Left lung (tissue), 10 donors: ENCODE results near the gene ZNF19. TPM values are rescaled to one million over a fixed set of nuclear protein-coding genes. Genes with fewer than 3 reads are reported as not detected.

Source experiments
- ATAC-seq: fragments of 200-7000 bp; cut with Tn5 transposase; one replicate; pipeline ENCODE4 v1.9.1; 2020; ENCODE audit warnings: moderate library complexity
- DNase-seq, 4 donors: peaks; one replicate each; pipeline ENCODE4 v3.0.0-alpha.2; 2013 to 2020
- H3K27ac ChIP-seq, 2 donors: fragments of 200-600 bp; sonication (generic) in 1 of 2; one replicate each; pipeline versions ENCODE4 v1.5.0 to v1.8.0; 2020 to 2021
- H3K27me3 ChIP-seq, 2 donors: fragments of 200-600 bp; sonication (generic) in 1 of 2; one replicate each; pipeline versions ENCODE4 v1.5.0 to v1.8.0; 2020 to 2021
- H3K36me3 ChIP-seq, 2 donors: fragments of 200-600 bp; sonication (generic) in 1 of 2; one replicate each; pipeline versions ENCODE4 v1.5.0 to v1.8.0; 2020 to 2021
- H3K4me1 ChIP-seq, 2 donors: fragments of 200-600 bp; one replicate each; pipeline ENCODE4 v1.8.0; 2021
- H3K4me3 ChIP-seq, 2 donors: fragments of 200-600 bp; sonication (generic) in 1 of 2; one replicate each; pipeline versions ENCODE4 v1.5.0 to v1.8.0; 2020 to 2021; ENCODE audit warnings: mild to moderate bottlenecking in 1 of 2
- H3K9me3 ChIP-seq, 2 donors: fragments of 200-600 bp; sonication (generic) in 1 of 2; one replicate each; pipeline versions ENCODE4 v1.5.0 to v1.8.0; 2020 to 2021
- intact Hi-C, 2 donors: fragments of 100-400 bp; cut with DNase I; formaldehyde crosslinking; loops; one replicate each; pipeline versions ENCODE4 v1.11.2 to v1.14.2; 2022
- polyA plus RNA-seq, 6 donors: library from polyadenylated mRNA; unstranded; fragments of 120-200 nt; gene quantifications; one replicate each; pipeline ENCODE4 v1.2.1, GENCODE V29; 2013; ENCODE audit not compliant: insufficient read length in 6 of 6
- total RNA-seq, 2 donors: library from RNA; stranded (reverse); fragmentation: NEBNext Ultra II Directional; extraction: Animal tissue kit (Norgen Biotek cat#: 25700); gene quantifications; one replicate each; pipeline ENCODE4 v1.2.1, GENCODE V29; 2021
- TF ChIP-seq, protein P1 (sequence below), 2 donors: fragments of 200-600 bp; sonication (generic) in 1 of 2; IDR thresholded peaks; one replicate each; pipeline versions ENCODE4 v1.5.0 to v1.8.0; 2021; ENCODE audit warnings: antibody characterized with exemption in 2 of 2
- donor health status: DM: no; HTN: yes; CAD: no.
- donor health status: DM: no; HTN: no; CAD: no.

The ZNF19 gene
- total and polyA plus RNA-seq, 8 donors: 6.9 to 13.9 (median 10.9) TPM

DNA sequence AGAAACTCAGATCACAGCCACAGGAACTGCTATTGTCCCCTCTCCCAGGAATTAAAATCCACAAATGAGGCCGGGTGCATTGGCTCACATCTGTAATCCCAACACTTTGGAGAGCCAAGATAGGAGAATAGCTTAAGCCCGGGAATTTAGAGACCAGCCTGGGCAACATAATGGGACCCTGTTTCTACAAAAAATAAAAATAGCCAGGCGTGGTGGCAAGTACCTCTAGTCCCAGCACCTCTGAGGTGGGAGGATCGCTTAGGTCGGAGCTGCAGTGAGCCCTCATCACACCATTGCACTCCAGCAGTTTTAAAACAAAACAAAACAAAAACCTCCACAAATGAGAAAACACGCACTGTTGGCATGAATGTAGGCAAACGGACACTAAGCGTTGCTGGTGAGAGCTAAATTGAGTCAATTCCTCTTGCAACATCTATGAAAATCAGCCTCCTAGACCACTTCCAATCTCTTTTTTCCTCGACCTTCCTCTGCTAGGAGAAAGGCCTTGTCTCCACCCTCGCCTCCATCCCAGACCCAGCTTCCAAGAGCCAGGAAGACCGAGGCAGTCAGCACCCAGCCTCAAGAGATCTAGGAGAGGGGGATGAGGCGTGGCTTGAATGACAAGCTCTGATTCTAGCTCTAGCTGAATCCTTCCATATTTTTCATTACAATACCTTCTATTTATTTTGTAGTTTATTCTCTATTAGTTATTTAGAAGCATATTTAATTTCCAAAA, 62.1 kb downstream of the ZNF19 start:
- intact Hi-C loops: no loop called here
- H3K27ac ChIP-seq: no peak overlapping the region
- ATAC-seq (no peak), DNase-seq (no peak)
- peaks cover 13 to 67% of the 10 kb centered on the region in 2 donors for H3K27me3 ChIP-seq
- H3K36me3 ChIP-seq: no peaks in the 10 kb centered on the region
- no peaks in the 10 kb centered on the region for H3K4me1 ChIP-seq
- TF ChIP-seq, protein P1, sequence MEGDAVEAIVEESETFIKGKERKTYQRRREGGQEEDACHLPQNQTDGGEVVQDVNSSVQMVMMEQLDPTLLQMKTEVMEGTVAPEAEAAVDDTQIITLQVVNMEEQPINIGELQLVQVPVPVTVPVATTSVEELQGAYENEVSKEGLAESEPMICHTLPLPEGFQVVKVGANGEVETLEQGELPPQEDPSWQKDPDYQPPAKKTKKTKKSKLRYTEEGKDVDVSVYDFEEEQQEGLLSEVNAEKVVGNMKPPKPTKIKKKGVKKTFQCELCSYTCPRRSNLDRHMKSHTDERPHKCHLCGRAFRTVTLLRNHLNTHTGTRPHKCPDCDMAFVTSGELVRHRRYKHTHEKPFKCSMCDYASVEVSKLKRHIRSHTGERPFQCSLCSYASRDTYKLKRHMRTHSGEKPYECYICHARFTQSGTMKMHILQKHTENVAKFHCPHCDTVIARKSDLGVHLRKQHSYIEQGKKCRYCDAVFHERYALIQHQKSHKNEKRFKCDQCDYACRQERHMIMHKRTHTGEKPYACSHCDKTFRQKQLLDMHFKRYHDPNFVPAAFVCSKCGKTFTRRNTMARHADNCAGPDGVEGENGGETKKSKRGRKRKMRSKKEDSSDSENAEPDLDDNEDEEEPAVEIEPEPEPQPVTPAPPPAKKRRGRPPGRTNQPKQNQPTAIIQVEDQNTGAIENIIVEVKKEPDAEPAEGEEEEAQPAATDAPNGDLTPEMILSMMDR (IDR thresholded peaks at IDR 0.05): no peak
- no peak overlapping the region for H3K4me3 ChIP-seq
- H3K9me3 ChIP-seq: no peaks in the 10 kb centered on the region

DNA sequence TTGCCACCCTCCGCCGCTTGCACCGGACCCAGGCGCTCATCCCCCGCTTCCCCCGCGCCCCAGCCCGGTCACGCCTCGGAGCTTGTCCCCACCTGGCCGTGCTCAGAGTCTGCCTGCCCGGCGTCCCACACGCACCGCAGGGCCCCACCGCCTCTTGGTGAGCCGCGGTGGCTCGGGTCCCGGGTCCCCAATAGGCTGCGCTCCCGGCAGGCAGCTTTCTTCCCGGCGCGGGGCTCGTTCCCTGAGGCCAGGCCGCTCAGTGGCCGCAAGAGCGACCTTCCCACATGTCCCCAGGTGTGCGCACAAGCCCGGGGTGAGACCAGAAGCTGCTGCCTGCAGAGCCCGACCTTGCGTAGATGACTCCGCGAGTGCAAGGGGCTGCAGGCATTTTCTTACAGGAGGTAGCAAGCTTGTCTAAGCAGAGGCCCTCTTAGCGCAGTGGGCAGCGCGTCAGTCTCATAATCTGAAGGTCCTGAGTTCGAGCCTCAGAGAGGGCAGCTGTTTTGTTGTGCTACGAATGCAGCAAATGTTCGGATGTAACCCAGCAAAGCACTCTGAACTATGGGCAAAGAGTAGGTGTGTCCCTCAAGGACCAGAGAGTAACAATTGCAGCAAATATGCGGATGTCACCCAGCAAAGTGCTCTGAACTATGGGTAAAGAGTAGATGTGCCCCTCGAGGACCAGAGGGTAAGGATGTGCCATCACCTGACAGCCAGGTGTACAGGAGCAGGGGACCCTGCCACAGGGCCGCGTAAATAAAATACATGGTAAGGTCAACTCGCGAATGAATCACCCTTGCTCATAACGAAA, 62.9 kb downstream of the ZNF19 start:
- intact Hi-C loops: no loop called here
- Histone ChIP-seq H3K4me1 (no peaks in the 10 kb centered on the region), H3K27me3 (peaks cover 13 to 69% of the 10 kb centered on the region in 2 donors), H3K9me3 (no peaks in the 10 kb centered on the region), H3K4me3 (no peak overlapping the region), H3K27ac (no peak overlapping the region), H3K36me3 (no peaks in the 10 kb centered on the region)
- peak in 3 of 4 donors; percentile 18 to 81 (median 52) for DNase-seq
- TF ChIP-seq, protein P1 (IDR thresholded peaks at IDR 0.05): no peak
- ATAC-seq: peak; percentile 69

DNA sequence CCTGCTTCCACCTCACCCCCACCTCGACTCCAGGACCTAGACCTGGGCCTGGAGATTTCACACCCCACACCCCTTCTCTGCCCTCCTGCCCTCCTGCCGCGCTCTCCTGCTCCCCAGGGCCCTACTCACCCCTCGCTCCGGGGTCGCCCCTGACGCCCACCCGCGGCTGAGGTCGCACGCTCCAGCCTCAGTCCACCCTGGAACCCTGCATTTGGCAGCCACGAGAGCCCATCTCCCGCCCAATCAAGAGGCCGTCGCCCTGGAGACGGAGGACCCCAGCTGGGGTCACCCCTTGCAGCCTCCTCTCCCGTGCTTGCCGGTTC, 63.4 kb downstream of the ZNF19 start:
- DNase-seq (no peak), ATAC-seq (no peak)
- Histone ChIP-seq H3K27me3 (peaks cover 13 to 69% of the 10 kb centered on the region in 2 donors), H3K9me3 (no peaks in the 10 kb centered on the region), H3K4me3 (no peak overlapping the region), H3K27ac (no peak overlapping the region), H3K36me3 (no peaks in the 10 kb centered on the region), H3K4me1 (no peaks in the 10 kb centered on the region)
- TF ChIP-seq, protein P1 (IDR thresholded peaks at IDR 0.05): no peak
- intact Hi-C loops: no loop called here

DNA sequence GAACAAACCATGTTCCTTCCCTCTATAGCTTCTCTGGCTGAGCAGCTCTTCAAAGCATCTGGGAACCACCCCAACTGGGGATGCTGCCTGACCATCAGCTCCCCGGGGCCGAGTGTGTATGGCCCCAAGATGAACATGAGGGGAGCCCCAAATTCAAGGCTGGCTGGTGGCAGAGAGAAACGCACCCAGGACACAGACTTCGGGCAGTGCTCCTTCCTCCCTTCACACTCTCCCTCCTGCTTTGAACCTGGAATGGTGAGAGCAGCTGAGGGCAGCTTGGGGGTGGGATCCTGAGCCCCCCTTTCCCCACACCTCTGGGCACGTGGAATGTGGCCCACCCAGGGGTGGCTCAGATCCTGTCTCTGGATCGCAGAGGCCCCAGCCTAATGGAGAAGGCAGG, 64.5 kb downstream of the ZNF19 start:
- ATAC-seq: no peak
- H3K27me3 ChIP-seq: peaks cover 13 to 68% of the 10 kb centered on the region in 2 donors
- intact Hi-C loops: no loop called here

DNA sequence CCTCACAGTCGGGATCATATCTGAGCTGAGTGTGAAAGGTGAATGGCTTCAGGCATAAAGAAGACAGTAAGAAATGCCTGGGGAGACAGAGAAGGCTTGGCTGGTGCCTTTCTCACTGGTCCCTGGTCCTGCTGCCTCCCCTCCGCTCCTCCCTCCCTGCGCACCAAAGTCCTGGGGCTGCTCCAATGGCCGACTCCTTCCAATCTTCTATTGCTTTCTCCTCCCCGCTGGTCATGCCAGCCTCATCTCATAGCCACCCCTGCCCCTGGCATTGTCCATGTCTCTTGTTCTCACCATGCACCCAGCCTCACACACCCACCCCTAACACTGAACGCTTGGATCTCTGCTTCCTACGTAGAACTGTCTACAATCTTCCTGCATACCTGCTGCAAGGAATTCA, 65.3 kb downstream of the ZNF19 start:
- Histone ChIP-seq H3K27me3 (peaks cover 13 to 62% of the 10 kb centered on the region in 2 donors), H3K27ac (no peak overlapping the region), H3K4me1 (no peaks in the 10 kb centered on the region), H3K36me3 (no peaks in the 10 kb centered on the region), H3K4me3 (no peak overlapping the region), H3K9me3 (no peaks in the 10 kb centered on the region)
- ATAC-seq (no peak), DNase-seq (no peak)
- intact Hi-C loops: no loop called here
- TF ChIP-seq, protein P1 (IDR thresholded peaks at IDR 0.05): no peak

More for the DNA sequence above, 64.5 kb downstream of the ZNF19 start:
- Histone ChIP-seq H3K36me3 (no peaks in the 10 kb centered on the region), H3K4me3 (no peak overlapping the region), H3K9me3 (no peaks in the 10 kb centered on the region), H3K4me1 (no peaks in the 10 kb centered on the region), H3K27ac (no peak overlapping the region)
- no peak for DNase-seq
- TF ChIP-seq, protein P1 (IDR thresholded peaks at IDR 0.05): no peak
